AG09319 (cell line): ENCODE results near the gene PLSCR2.
"Not testable (repeated sequence)": the region's sequence is repeated elsewhere in the genome, so short reads cannot be mapped to it uniquely, and the experiment has no call there.

Experiments used
- DNase-seq: peaks from one replicate; pipeline ENCODE4 v3.0.0-alpha.2; 2010; ENCODE audit warnings: low read depth; ENCODE audit errors: extremely low read depth
- CTCF ChIP-seq: IDR thresholded peaks from 2 replicates; pipeline ENCODE4 v1.5.1; 2011; ENCODE audit warnings: low read depth, mild to moderate bottlenecking, inconsistent platforms, low read length, moderate library complexity

PLSCR2 gene

DNA sequence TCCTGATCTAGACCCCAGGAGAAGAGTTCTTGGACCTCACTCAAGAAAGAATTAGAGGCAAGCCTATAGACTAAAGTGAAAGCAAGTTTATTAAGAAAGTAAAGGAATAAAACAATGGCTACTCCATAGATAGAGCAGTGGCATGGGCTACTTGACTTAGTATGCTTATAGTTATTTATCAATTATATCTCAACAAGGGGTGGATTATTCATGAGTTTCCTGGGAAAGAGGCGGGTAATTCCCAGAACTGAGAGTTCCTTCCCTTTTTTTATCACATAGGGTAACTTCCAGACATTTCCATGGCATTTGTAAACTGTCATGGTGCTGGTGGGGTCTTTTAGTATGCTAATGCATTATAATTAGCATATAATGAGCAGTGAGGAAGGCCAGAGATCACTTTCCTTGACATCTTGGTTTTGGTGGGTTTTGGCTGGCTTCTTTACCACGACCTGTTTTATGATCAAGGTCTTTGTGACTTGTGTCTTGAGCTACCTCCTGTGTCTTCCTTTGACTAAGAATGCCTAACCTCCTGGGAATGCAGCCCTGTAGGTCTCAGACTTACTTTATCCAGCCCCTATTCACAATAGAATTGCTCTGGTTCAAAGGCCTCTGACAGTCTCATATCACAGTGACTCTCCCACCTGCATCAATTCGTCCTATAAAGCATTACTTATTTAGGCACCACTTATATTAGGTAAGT, 35.3 kb upstream of the PLSCR2 start:
- DNase-seq, result no peak
- TF ChIP-seq CTCF, result no peak

GRCh38 chr3:146503461-146504202, 34.3 kb upstream of the PLSCR2 start:
- TF ChIP-seq CTCF, result no peak
- DNase-seq, result peak; percentile 44

DNA sequence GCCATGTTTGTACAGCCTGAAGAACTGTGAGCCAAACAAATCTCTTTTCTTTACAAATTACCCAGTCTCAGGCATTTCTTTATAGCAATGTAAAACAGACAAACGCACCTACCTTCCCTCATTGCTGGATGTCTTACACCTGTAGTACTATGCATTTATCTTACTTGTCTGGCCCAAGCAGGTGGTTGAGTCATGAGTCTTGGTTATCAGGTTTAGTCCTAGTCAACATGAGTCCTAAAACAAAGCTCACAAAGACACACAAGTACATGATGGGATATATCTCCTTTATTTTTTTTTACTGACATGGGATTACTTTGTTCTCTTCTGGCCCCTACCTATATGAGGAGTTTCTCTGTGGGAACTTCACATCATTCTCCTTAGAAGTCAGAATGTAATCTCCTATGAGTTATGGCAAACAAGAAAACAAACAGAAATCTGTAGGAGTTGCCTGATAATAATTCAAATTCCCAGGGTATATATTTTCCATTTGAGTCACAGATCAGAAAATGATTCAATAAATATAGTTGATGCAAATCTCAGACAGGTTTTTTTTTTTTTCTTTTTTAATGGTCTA, 33.6 kb upstream of the PLSCR2 start:
- DNase-seq, result no peak
- TF ChIP-seq CTCF, result no peak

DNA sequence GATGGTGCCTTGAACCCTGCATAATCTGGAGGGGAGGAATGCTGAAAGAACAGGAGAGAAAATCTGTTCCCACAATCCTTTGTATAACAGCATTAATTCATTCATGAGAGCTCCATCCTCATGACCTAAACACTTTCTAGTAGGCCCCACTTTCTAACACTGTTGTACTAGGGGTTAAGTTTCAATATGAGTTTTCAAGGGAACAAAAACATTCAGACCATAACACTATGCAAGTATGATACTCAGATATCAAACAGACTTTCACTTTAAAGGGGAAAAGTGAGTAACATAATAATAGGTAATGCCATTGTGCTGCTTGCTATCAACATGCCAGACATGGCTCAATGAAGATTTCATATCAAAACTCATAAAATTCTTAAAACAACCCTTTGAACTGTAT, 32.4 kb upstream of the PLSCR2 start:
- no peak for DNase-seq
- TF ChIP-seq CTCF, result no peak

GRCh38 chr3:146499701-146500100, 30.3 kb upstream of the PLSCR2 start:
- no peak for TF ChIP-seq CTCF
- DNase-seq, result no peak

DNA sequence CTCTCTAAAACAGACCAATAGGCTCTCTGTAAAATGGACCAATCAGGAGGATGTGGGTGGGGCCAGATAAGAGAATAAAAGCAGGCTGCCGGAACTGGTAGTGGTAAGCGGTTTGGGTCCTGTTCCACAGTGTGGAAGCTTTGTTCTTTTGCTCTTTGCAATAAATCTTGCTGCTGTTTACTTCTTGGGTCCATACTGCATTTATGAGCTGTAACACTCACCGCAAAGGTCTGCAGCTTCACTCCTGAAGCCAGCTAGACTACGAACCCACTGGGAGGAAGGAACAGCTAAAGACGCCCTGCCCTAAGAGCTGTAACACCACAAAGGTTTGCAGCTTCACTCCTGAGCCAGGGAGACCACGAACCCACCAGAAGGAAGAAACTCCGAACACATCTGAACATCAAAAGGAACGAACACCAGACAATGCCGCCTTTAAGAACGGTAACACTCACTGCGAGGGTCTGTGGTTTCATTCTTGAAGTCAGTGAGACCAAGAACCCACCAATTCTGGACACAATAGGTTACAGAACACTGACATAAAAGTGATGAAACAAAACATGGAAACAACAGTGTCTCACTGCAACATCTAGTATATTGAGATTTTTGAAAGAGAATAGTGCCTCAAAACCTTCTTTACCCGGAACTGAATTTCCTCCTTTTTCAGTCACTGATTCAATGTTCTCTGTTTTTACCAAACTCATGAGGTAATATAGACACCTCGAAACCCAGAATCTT, 28.8 kb upstream of the PLSCR2 start:
- no peak for TF ChIP-seq CTCF
- DNase-seq, result no peak

DNA sequence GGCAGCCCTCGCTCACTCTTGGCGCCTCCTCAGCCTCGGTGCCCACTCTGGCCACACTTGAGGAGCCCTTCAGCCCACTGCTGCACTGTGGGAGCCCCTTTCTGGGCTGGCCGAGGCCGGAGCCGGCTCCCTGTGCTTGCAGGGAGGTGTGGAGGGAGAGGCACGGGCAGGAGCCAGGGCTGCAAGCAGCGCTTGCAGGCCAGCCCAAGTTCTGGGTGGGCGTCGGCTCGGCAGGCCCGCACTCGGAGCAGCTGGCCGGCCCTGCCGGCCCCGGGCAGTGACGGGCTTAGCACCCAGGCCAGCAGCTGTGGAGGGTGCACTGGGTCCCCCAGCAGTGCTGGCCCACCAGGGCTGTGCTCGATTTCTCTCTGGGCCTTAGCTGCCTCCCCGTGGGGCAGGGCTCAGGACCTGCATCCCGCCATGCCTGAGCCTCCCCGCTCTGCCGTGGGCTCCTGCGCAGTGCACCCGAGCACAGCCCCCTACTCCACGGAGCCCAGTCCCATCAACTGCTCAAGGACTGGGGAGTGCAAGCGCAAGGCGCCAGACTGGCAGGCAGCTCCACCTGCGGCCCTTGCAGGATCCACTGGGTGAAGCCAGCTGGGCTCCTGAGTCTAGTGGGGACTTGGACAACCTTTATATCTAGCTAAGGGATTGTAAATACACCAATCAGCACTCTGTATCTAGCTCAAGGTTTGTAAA, 27.9 kb upstream of the PLSCR2 start:
- DNase-seq, result not testable (repeated sequence)
